CD14-positive monocyte (primary cell): ENCODE measurements around the gene PTGIR. TPM values are rescaled to one million over a fixed set of nuclear protein-coding genes. Genes with fewer than 3 reads are reported as not detected.

Experiments
- DNase-seq, 3 donors: peaks; one replicate each; pipeline ENCODE4 v3.0.0-alpha.2; 2011 to 2022
- H2AFZ ChIP-seq: 2 replicates; pipeline ENCODE4 v1.6.0; 2012; ENCODE audit warnings: mild to moderate bottlenecking, low read depth, low read length, inconsistent platforms; ENCODE audit not compliant: insufficient read depth, poor library complexity, severe bottlenecking
- H3K27ac ChIP-seq, 2 donors: 1 replicate in 1 of 2; 2 replicates in 1 of 2; pipeline ENCODE4 v1.5.1; 2012 to 2013; ENCODE audit warnings: low read length in 2 of 2, control low read depth in 1 of 2, inconsistent platforms in 1 of 2, low read depth in 1 of 2, mild to moderate bottlenecking in 1 of 2
- H3K27me3 ChIP-seq, 2 donors: one replicate each; pipeline versions ENCODE4 v1.6.0 to v1.6.1; 2011 to 2013; ENCODE audit warnings: low read length in 2 of 2; ENCODE audit not compliant: control insufficient read depth in 2 of 2, insufficient read depth in 2 of 2
- H3K36me3 ChIP-seq, 2 donors: replicated peaks in 1 of 2; 1 replicate in 1 of 2; 2 replicates in 1 of 2; pipeline versions ENCODE4 v1.5.1 to v1.6.1; 2012 to 2013; ENCODE audit warnings: low read length in 2 of 2, control low read depth in 1 of 2, inconsistent platforms in 1 of 2, mild to moderate bottlenecking in 1 of 2; ENCODE audit not compliant: insufficient read depth in 2 of 2, control insufficient read depth in 1 of 2
- H3K4me1 ChIP-seq, 2 donors: 1 replicate in 1 of 2; 2 replicates in 1 of 2; pipeline versions ENCODE4 v1.5.1 to v1.6.1; 2012 to 2013; ENCODE audit warnings: low read length in 2 of 2, control low read depth in 1 of 2, inconsistent platforms in 1 of 2, mild to moderate bottlenecking in 1 of 2, moderate library complexity in 1 of 2; ENCODE audit not compliant: insufficient read depth in 2 of 2, control insufficient read depth in 1 of 2
- H3K4me2 ChIP-seq: replicated peaks from 2 replicates; pipeline ENCODE3; 2012; ENCODE audit warnings: low read length, moderate library complexity, mild to moderate bottlenecking; ENCODE audit not compliant: poor library complexity, severe bottlenecking; ENCODE audit errors: extremely low read depth
- H3K4me3 ChIP-seq, 3 experiments: fragments of 200-600 bp in 1 of 3; sonication (generic) in 1 of 3; replicated peaks in 1 of 3; 1 replicate in 2 of 3; 2 replicates in 1 of 3; pipeline ENCODE4 v1.5.1; 2011 to 2013; ENCODE audit warnings: low read length in 3 of 3, mild to moderate bottlenecking in 3 of 3, control low read depth in 2 of 3, low read depth in 2 of 3, inconsistent platforms in 1 of 3, moderate library complexity in 1 of 3
- H3K79me2 ChIP-seq: 2 replicates; pipeline ENCODE4 v1.6.0; 2012; ENCODE audit warnings: mild to moderate bottlenecking, control low read depth, inconsistent platforms, low read length, moderate library complexity; ENCODE audit not compliant: insufficient read depth
- H3K9ac ChIP-seq: 2 replicates; pipeline ENCODE4 v1.6.0; 2017; ENCODE audit warnings: low read length, mild to moderate bottlenecking; ENCODE audit not compliant: insufficient read depth, poor library complexity, severe bottlenecking
- H3K9me3 ChIP-seq, 2 donors: replicated peaks in 1 of 2; 1 replicate in 1 of 2; 2 replicates in 1 of 2; pipeline versions ENCODE4 v1.5.1 to v1.6.1; 2012 to 2013; ENCODE audit warnings: low read length in 2 of 2, control low read depth in 1 of 2; ENCODE audit not compliant: control insufficient read depth in 1 of 2, insufficient read depth in 1 of 2
- H4K20me1 ChIP-seq: 2 replicates; pipeline ENCODE4 v1.6.0; 2012; ENCODE audit warnings: mild to moderate bottlenecking, low read length, control low read depth, moderate library complexity; ENCODE audit not compliant: insufficient read depth
- H3K27ac Mint-ChIP-seq, 7 donors: one replicate each; pipeline ENCODE4 v1.8.0; 2020; ENCODE audit warnings: mild to moderate bottlenecking in 7 of 7, mixed read lengths in 7 of 7, moderate library complexity in 6 of 7, inconsistent platforms in 2 of 7
- H3K27me3 Mint-ChIP-seq, 3 donors: one replicate each; pipeline ENCODE4 v1.8.0; 2021 to 2022; ENCODE audit warnings: low read depth in 3 of 3, mild to moderate bottlenecking in 3 of 3, mixed read lengths in 3 of 3, moderate library complexity in 3 of 3, inconsistent platforms in 1 of 3
- H3K36me3 Mint-ChIP-seq, 2 donors: one replicate each; pipeline ENCODE4 v1.8.0; 2020; ENCODE audit warnings: mixed read lengths in 2 of 2, inconsistent platforms in 1 of 2, mild to moderate bottlenecking in 1 of 2
- H3K4me1 Mint-ChIP-seq: one replicate; pipeline ENCODE4 v1.8.0; 2020; ENCODE audit warnings: mild to moderate bottlenecking, mixed read lengths
- H3K4me3 Mint-ChIP-seq, 2 donors: one replicate each; pipeline ENCODE4 v1.8.0; 2020; ENCODE audit warnings: mild to moderate bottlenecking in 2 of 2, mixed read lengths in 2 of 2, moderate library complexity in 1 of 2
- H3K9me3 Mint-ChIP-seq, 7 donors: one replicate each; pipeline ENCODE4 v1.8.0; 2020 to 2022; ENCODE audit warnings: mixed read lengths in 7 of 7, mild to moderate bottlenecking in 6 of 7, moderate library complexity in 6 of 7, inconsistent platforms in 2 of 7
- CTCF ChIP-seq: fragments of 200-600 bp; IDR thresholded peaks from one replicate; pipeline ENCODE4 v1.8.0; 2022; ENCODE audit warnings: antibody characterized with exemption, mild to moderate bottlenecking
- WGBS: methylation state at CpG from one replicate; pipeline ENCODE4 v1.1.5; 2013; ENCODE audit warnings: missing lambda C conversion rate; ENCODE audit not compliant: insufficient coverage; 5-methylcytosine and 5-hydroxymethylcytosine counted together
- intact Hi-C, 2 donors: fragments of 100-400 bp; cut with micrococcal nuclease; formaldehyde crosslinking; loops; one replicate each; pipeline versions ENCODE4 v1.15.0 to v1.15.1; 2023
- polyA plus RNA-seq, 3 donors: library from polyadenylated mRNA; depleted of rRNA in 1 of 3; unstranded in 2 of 3; stranded (reverse) in 1 of 3; fragments of 300-500 nt in 2 of 3; fragments of >200 nt in 1 of 3; fragmentation: Illumina TruSeq in 2 of 3; gene quantifications; 1 replicate in 2 of 3; 2 replicates in 1 of 3; pipeline ENCODE4 v1.2.3, GENCODE V29; 2012 to 2021

The PTGIR gene
- polyA plus RNA-seq, 3 donors, result 12.8 to 51.2 (median 14.1) TPM

GRCh38 chr19:46609511-46610412, 15.1 kb downstream of the PTGIR start:
- Histone ChIP-seq H3K27ac (no peak overlapping the region), H2AFZ (no peak overlapping the region), H3K4me3 (no peak overlapping the region), H4K20me1 (peaks cover 57% of the 10 kb centered on the region), H3K27me3 (peaks cover 0 to 11% of the 10 kb centered on the region in 2 donors), H3K9me3 (no peaks in the 10 kb centered on the region), H3K79me2 (peaks cover 16% of the 10 kb centered on the region), H3K36me3 (peaks cover 49 to 54% of the 10 kb centered on the region in 2 donors), H3K9ac (no peak overlapping the region), H3K4me2 (no peak overlapping the region), H3K4me1 (peaks cover 23 to 26% of the 10 kb centered on the region in 2 donors)
- no peak for TF ChIP-seq CTCF
- Mint-ChIP-seq H3K36me3 (peaks cover 61% of the 10 kb centered on the region in 2 donors), H3K27ac (peak overlapping the region in 2 of 7 donors; percentile 36 to 64), H3K27me3 (peaks cover 13 to 27% (median 23%) of the 10 kb centered on the region in 3 donors), H3K4me3 (peak overlapping the region in 1 of 2 donors; percentile 37), H3K4me1 (peaks cover 38% of the 10 kb centered on the region), H3K9me3 (peaks cover 0 to 3% (median 0%) of the 10 kb centered on the region in 7 donors)
- DNase-seq, result no peak
- intact Hi-C loops, result loop anchor here (5.0 to 10.0 kb wide), 3 partner anchors 53 to 105 kb away; partner anchors contain the start of genes DACT3 (in 1 of the 2) and PRKD2 (in 1 of the 2)
- 93% methylated on average over 23 of the region's 30 CpGs for WGBS

GRCh38 chr19:46608581-46609345, 16.1 kb downstream of the PTGIR start:
- Histone ChIP-seq H3K9me3 (no peaks in the 10 kb centered on the region), H3K27me3 (peaks cover 0 to 11% of the 10 kb centered on the region in 2 donors), H3K4me1 (peaks cover 28 to 29% of the 10 kb centered on the region in 2 donors), H3K36me3 (peaks cover 49 to 54% of the 10 kb centered on the region in 2 donors), H3K79me2 (peaks cover 26% of the 10 kb centered on the region), H3K27ac (no peak overlapping the region), H2AFZ (no peak overlapping the region), H3K9ac (no peak overlapping the region), H3K4me2 (no peak overlapping the region), H4K20me1 (peaks cover 67% of the 10 kb centered on the region), H3K4me3 (no peak overlapping the region)
- intact Hi-C loops, result loop anchor here in 1 of 2 donors (10.0 kb wide), 1 partner anchor 54 kb away; no protein-coding TSS in a partner anchor
- WGBS, result 96% methylated on average over 23 of the region's 27 CpGs
- Mint-ChIP-seq H3K27me3 (peaks cover 6 to 26% (median 21%) of the 10 kb centered on the region in 3 donors), H3K27ac (no peak overlapping the region), H3K4me1 (peaks cover 42% of the 10 kb centered on the region), H3K4me3 (no peak overlapping the region), H3K36me3 (peaks cover 62 to 64% of the 10 kb centered on the region in 2 donors), H3K9me3 (peaks cover 0 to 3% (median 0%) of the 10 kb centered on the region in 7 donors)
- DNase-seq, result no peak
- TF ChIP-seq CTCF, result no peak
